Esophagus muscularis mucosa (tissue), 4 donors: ENCODE results near the gene PLXNA4. TPM values are rescaled to one million over a fixed set of nuclear protein-coding genes. Genes with fewer than 3 reads are reported as not detected.
"Not testable (repeated sequence)": the region's sequence is repeated elsewhere in the genome, so short reads cannot be mapped to it uniquely, and the experiment has no call there.

ENCODE experiments used
- DNase-seq: peaks from one replicate; pipeline ENCODE4 v3.0.0-alpha.2; 2017; ENCODE audit errors: extremely low spot score
- H3K27ac ChIP-seq, 4 donors: fragments of 200-600 bp; sonication (generic); replicated peaks in 1 of 4; 1 replicate in 3 of 4; 2 replicates in 1 of 4; pipeline ENCODE4 v1.5.1; 2016 to 2019; ENCODE audit warnings: mild to moderate bottlenecking in 1 of 4
- H3K27me3 ChIP-seq, 4 donors: fragments of 200-600 bp; sonication (generic); one replicate each; pipeline versions ENCODE4 v1.5.1 to v1.6.0; 2016 to 2019
- H3K36me3 ChIP-seq, 4 donors: fragments of 200-600 bp; sonication (generic); one replicate each; pipeline ENCODE4 v1.5.1; 2016 to 2019
- H3K4me1 ChIP-seq, 4 donors: fragments of 200-600 bp; sonication (generic); one replicate each; pipeline ENCODE4 v1.5.1; 2016 to 2019
- H3K4me3 ChIP-seq, 4 donors: fragments of 200-600 bp; sonication (generic); 1 replicate in 2 of 4; 2 replicates in 2 of 4; pipeline ENCODE4 v1.5.1; 2016 to 2019; ENCODE audit warnings: mild to moderate bottlenecking in 4 of 4, moderate library complexity in 1 of 4
- H3K9me3 ChIP-seq, 4 donors: fragments of 200-600 bp; sonication (generic); 1 replicate in 3 of 4; 2 replicates in 1 of 4; pipeline ENCODE4 v1.5.1; 2016 to 2019
- CTCF ChIP-seq, 3 experiments: fragments of 200-600 bp in 2 of 3; fragments of 450-650 bp in 1 of 3; sonication (generic) in 2 of 3; IDR thresholded peaks; one replicate each; pipeline ENCODE4 v1.5.1; 2017 to 2019; ENCODE audit warnings: antibody characterized with exemption in 3 of 3, mild to moderate bottlenecking in 2 of 3, moderate library complexity in 1 of 3
- EP300 ChIP-seq: sonication (generic); formaldehyde crosslinking; IDR thresholded peaks from one replicate; pipeline ENCODE4 v1.6.1; 2017; ENCODE audit warnings: antibody characterized with exemption
- POLR2A ChIP-seq: fragments of 450-650 bp; IDR thresholded peaks from one replicate; pipeline ENCODE4 v1.6.1; 2017; ENCODE audit warnings: antibody characterized with exemption, moderate library complexity, mild to moderate bottlenecking, low read depth
- POLR2AphosphoS5 ChIP-seq, 2 donors: sonication (generic); formaldehyde crosslinking; IDR thresholded peaks; one replicate each; pipeline ENCODE4 v1.6.1; 2017; ENCODE audit warnings: antibody characterized with exemption in 2 of 2
- WGBS: methylation state at CpG from one replicate; pipeline ENCODE4 v1.1.5; 2018; 5-methylcytosine and 5-hydroxymethylcytosine counted together
- intact Hi-C: fragments of 100-400 bp; cut with DNase I; formaldehyde crosslinking; loops from one replicate; pipeline ENCODE4 v1.15.1; 2023
- total RNA-seq, 4 donors: library from RNA; depleted of rRNA; stranded (reverse); fragments of >200 nt; gene quantifications; one replicate each; pipeline versions ENCODE4 v1.1.0 to v1.2.1, GENCODE V29; 2016

PLXNA4 gene
- total RNA-seq, 4 donors from 2014 or later: 5.0 to 9.5 (median 6.6) TPM

GRCh38 chr7:132390705-132391104 is 185.6 kb downstream of the PLXNA4 start:
- Histone ChIP-seq H3K9me3 (no peaks in the 10 kb centered on the region), H3K4me1 (peaks cover 21 to 56% (median 51%) of the 10 kb centered on the region in 4 donors), H3K36me3 (no peaks in the 10 kb centered on the region), H3K4me3 (no peak overlapping the region), H3K27ac (peak overlapping the region; percentile 57 to 83 (median 76)), H3K27me3 (no peaks in the 10 kb centered on the region)
- DNase-seq: no peak
- intact Hi-C loops: no loop called here
- 39% methylated on average over 3 of the region's 3 CpGs for WGBS
- TF ChIP-seq POLR2AphosphoS5 (IDR thresholded peaks at IDR 0.05) (peak; percentile 16 to 70), EP300 (peak; percentile 87), CTCF (IDR thresholded peaks at IDR 0.05) (no peak), POLR2A (no peak)

DNA sequence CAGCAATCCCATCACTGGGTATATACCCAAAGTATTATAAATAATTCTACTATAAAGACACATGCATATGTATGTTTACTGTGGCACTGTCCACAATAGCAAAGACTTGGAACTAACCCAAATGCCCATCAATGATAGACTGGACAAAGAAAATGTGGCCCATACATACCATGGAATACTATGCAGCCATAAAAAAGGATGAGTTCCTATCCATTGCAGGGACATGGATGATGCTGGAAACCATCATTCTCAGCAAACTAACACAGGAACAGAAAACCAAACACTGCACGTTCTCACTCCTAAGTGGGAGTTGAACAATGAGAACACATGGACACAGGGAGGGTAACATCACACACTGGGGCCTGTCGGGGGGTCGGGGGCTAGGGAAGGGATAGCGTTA is 186.2 kb downstream of the PLXNA4 start:
- H3K36me3 ChIP-seq, H3K27me3 ChIP-seq, H3K9me3 ChIP-seq, H3K4me3 ChIP-seq, intact Hi-C loops, DNase-seq: not testable (repeated sequence)
- H3K27ac ChIP-seq: peak overlapping the region; percentile 57 to 83 (median 76)
- WGBS: 90% methylated on average over 4 of the region's 4 CpGs
- H3K4me1 ChIP-seq: peaks cover 16 to 61% (median 52%) of the 10 kb centered on the region in 4 donors

DNA sequence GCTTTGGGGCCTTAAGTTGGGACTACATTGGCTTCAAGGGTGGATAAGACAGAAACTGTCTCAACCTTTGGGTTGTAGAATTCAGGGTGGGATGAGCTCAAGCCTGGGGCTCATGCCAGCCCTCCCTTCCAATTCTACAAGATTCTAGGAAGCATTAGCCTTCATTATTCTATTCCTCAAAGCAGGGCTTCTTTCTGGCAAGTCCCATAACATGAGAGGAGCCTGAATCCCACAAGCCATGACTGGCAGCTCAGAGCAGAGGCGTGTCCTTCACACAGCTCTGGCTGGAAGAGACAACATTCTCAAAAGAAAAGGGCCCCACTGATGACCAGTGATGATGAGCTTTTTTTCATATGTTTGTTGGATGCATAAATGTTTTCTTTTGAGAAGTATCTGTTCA is 187.6 kb downstream of the PLXNA4 start:
- 58% methylated on average over 1 of the region's 1 CpG for WGBS
- H3K27me3 ChIP-seq: no peaks in the 10 kb centered on the region
- TF ChIP-seq POLR2A (no peak), EP300 (no peak), POLR2AphosphoS5 (IDR thresholded peaks at IDR 0.05) (no peak), CTCF (IDR thresholded peaks at IDR 0.05) (no peak)
- H3K27ac ChIP-seq: no peak overlapping the region
- no peak for DNase-seq
- intact Hi-C loops: no loop called here
- H3K4me3 ChIP-seq: no peak overlapping the region
- no peaks in the 10 kb centered on the region for H3K36me3 ChIP-seq
- peaks cover 5 to 55% (median 38%) of the 10 kb centered on the region in 4 donors for H3K4me1 ChIP-seq
- H3K9me3 ChIP-seq: no peaks in the 10 kb centered on the region

DNA sequence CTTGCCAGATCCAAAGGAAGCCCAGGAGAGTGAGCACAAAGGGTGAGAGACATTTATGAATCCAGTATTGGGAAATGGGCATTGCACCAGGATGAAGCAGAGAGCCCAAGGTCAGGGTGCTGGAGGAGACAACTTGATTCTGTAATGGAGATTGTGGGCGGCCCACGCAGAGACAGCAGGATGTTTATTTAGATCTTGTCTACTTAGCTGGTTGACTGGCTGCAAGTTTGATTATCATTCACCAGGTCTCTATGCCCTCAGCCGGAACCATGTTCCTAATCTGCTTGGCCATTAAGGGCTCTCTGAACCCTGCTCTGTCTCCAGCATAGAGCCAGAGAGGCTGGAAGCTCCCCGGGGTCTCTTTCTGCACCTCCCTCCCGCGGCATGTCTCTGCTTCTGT is 188.7 kb downstream of the PLXNA4 start:
- DNase-seq: no peak
- intact Hi-C loops: no loop called here

DNA sequence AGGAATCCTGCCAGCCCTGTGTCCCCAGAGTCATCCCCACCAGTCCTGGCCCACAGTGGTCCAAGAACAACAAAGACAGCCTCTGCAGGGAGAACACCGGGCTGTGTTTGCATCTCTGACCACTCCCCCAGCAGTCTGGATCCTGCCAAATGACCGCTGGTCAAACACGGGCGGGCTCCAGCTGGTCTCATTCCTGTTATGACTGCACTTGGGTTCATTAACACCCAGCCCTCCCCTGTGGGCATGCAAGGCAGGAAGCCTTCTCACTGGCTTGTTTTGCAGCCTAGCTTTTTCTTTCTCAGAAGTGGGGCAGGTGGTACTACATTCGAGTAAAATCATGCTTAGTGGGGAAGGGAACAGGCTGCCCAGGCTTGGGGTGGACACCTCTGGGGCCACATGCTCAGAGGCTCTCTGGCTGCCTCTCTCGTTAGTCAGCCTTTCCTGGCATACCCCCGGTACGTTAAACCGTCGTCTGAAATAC is 190.0 kb downstream of the PLXNA4 start:
- no peak for DNase-seq
- peak overlapping the region in 1 of 4 donors; percentile 4 for H3K4me3 ChIP-seq
- intact Hi-C loops: no loop called here
- H3K27ac ChIP-seq: peak overlapping the region; percentile 32 to 70 (median 66)
- TF ChIP-seq EP300: no peak
- no peak for TF ChIP-seq POLR2A
- TF ChIP-seq POLR2AphosphoS5 (IDR thresholded peaks at IDR 0.05): peak; percentile 40 to 47
- no peak for TF ChIP-seq CTCF (IDR thresholded peaks at IDR 0.05)
- no peaks in the 10 kb centered on the region for H3K9me3 ChIP-seq
- H3K4me1 ChIP-seq: peaks cover 0 to 40% (median 23%) of the 10 kb centered on the region in 4 donors
- H3K36me3 ChIP-seq: no peaks in the 10 kb centered on the region
- 29% methylated on average over 6 of the region's 10 CpGs for WGBS
- no peaks in the 10 kb centered on the region for H3K27me3 ChIP-seq

More for the DNA sequence above, 188.7 kb downstream of the PLXNA4 start:
- TF ChIP-seq EP300: no peak
- no peaks in the 10 kb centered on the region for H3K9me3 ChIP-seq
- peaks cover 0 to 44% (median 30%) of the 10 kb centered on the region in 4 donors for H3K4me1 ChIP-seq
- 90% methylated on average over 6 of the region's 6 CpGs for WGBS
- H3K27me3 ChIP-seq: no peaks in the 10 kb centered on the region
- no peak overlapping the region for H3K27ac ChIP-seq
- no peaks in the 10 kb centered on the region for H3K36me3 ChIP-seq
- no peak overlapping the region for H3K4me3 ChIP-seq

DNA sequence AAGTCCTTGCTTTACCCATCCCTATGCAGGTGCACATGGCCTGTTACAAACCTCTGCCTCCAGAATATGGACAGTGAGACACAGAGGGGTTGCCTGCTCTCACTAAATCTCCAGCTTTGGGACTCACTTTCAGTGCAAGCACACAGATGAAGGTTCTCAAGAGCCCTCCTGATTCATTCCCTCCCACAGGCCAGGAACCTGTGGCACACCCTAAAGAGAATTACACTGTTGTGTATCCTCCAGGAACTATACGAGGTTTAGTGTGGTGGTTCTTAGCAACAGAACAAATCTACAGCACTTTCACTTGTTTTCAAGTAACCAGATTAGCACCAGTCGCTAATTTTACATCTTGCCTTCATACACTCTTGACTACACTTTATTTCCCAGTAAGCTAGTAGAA is 192.3 kb downstream of the PLXNA4 start:
- WGBS: 76% methylated on average over 2 of the region's 2 CpGs
- intact Hi-C loops: no loop called here
- no peak overlapping the region for H3K27ac ChIP-seq
- H3K4me1 ChIP-seq: peaks cover 21 to 41% (median 31%) of the 10 kb centered on the region in 4 donors
- H3K36me3 ChIP-seq: no peaks in the 10 kb centered on the region
- TF ChIP-seq EP300 (no peak), CTCF (IDR thresholded peaks at IDR 0.05) (no peak), POLR2A (no peak), POLR2AphosphoS5 (IDR thresholded peaks at IDR 0.05) (no peak)
- no peaks in the 10 kb centered on the region for H3K27me3 ChIP-seq
- no peaks in the 10 kb centered on the region for H3K9me3 ChIP-seq
- no peak overlapping the region for H3K4me3 ChIP-seq
- no peak for DNase-seq
